Regular cardiac myocyte (primary cell): ENCODE results near the gene APOC1. TPM values are rescaled to one million over a fixed set of nuclear protein-coding genes. Genes with fewer than 3 reads are reported as not detected.

Source experiments
- total RNA-seq: library from RNA; depleted of rRNA; stranded (reverse); fragments of >200 nt; gene quantifications from 2 replicates; pipeline ENCODE4 v1.2.3, GENCODE V29; 2014

Gene APOC1
- 1.3 and 3.4 TPM in 2 replicates for total RNA-seq

GRCh38 chr19:44914433-44915206, at the start of gene APOC1:
APOC1 (plus strand) TSS chr19:44914608; CDS start chr19:44914892, 284 bp downstream.

GRCh38 chr19:44891016-44891882, 23.2 kb upstream of the APOC1 start, which contains the start of gene TOMM40:
TOMM40 (plus strand) TSS chr19:44891254; CDS start chr19:44891416, 162 bp downstream.

GRCh38 chr19:44905437-44906160, 8.8 kb upstream of the APOC1 start, which contains the start of gene APOE:
APOE (plus strand) TSS chr19:44905796; CDS start chr19:44906625, 829 bp downstream.

DNA sequence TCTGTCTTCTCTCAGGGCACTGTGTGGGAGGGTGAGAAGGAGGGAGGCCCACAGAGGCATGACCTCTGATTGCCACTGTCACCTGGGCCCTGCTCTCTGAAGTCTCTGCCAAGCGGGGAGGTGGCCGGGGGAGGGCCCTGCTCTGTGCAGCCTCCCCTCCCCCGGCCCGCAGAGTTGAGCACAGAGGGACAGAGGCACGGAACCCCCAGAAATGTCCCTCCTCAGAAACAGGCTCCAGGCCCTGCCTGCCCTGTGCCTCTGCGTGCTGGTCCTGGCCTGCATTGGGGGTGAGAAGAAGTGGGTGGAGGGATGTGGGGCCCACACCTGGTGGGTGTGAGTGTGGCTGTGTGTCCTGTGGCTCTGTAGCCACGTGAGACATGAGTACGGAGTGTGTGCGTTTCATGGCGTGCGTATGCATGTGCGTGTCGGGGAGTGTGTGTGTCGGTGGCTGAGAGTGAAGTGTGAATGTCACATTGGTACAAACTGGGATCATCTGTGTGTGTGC, 27.7 kb downstream of the APOC1 start, which contains the start of gene APOC4:
APOC4 (plus strand) TSS at position 171 of the 505 bp plus-strand sequence; CDS start at position 212, 41 bp downstream.

GRCh38 chr19:44954649-44955504, 40.5 kb downstream of the APOC1 start, which contains the start of gene CLPTM1:
CLPTM1 (plus strand) TSS chr19:44955380; CDS start chr19:44955396, 16 bp downstream.

Other genes with a start within 250 kb of the APOC1 start
- gene CEACAM19, start 243.1 kb upstream of the APOC1 start, total RNA-seq, result 1.1 and 1.3 TPM in 2 replicates
- gene CEACAM16, start 215.5 kb upstream of the APOC1 start, total RNA-seq, result under 0.01 TPM in 1 of 2 replicates, not detected in the other
- gene BCL3, start 165.9 kb upstream of the APOC1 start, total RNA-seq, result 2.5 and 4.8 TPM in 2 replicates
- gene CBLC, start 136.7 kb upstream of the APOC1 start, total RNA-seq, result under 0.01 TPM in 2 replicates
- gene BCAM, start 105.5 kb upstream of the APOC1 start, total RNA-seq, result 5.4 and 8.2 TPM in 2 replicates
- gene NECTIN2, start 68.3 kb upstream of the APOC1 start, total RNA-seq, result 60.9 and 65.0 TPM in 2 replicates
- 36.9 and 94.9 TPM in 2 replicates for gene TOMM40, start 23.4 kb upstream of the APOC1 start, total RNA-seq
- gene APOE, start 8.8 kb upstream of the APOC1 start, total RNA-seq, result 9.0 and 20.6 TPM in 2 replicates
- gene APOC4, start 27.6 kb downstream of the APOC1 start, total RNA-seq, result not detected in 2 replicates
- gene APOC2, start 31.4 kb downstream of the APOC1 start, total RNA-seq, result not detected in 2 replicates
- 37.4 and 40.3 TPM in 2 replicates for gene CLPTM1, start 40.8 kb downstream of the APOC1 start, total RNA-seq
- gene RELB, start 86.9 kb downstream of the APOC1 start, total RNA-seq, result 5.0 and 11.0 TPM in 2 replicates
- 9.9 and 11.9 TPM in 2 replicates for gene CLASRP, start 124.4 kb downstream of the APOC1 start, total RNA-seq
- gene ZNF296, start 161.9 kb downstream of the APOC1 start, total RNA-seq, result under 0.01 TPM in 1 of 2 replicates, not detected in the other
- gene GEMIN7, start 164.7 kb downstream of the APOC1 start, total RNA-seq, result 23.1 and 28.0 TPM in 2 replicates
- gene PPP1R37, start 178.6 kb downstream of the APOC1 start, total RNA-seq, result 29.7 and 49.9 TPM in 2 replicates
- under 0.01 and 0.56 TPM in 2 replicates for gene NKPD1, start 246.4 kb downstream of the APOC1 start, total RNA-seq